HepG2 (cell line): ENCODE measurements around the gene FBN2. TPM values are rescaled to one million over a fixed set of nuclear protein-coding genes. Genes with fewer than 3 reads are reported as not detected.

Experiments used
- ATAC-seq: fragments of 200-7000 bp; cut with Tn5 transposase; 3 replicates; pipeline ENCODE4 v1.9.1; 2020; ENCODE audit warnings: mild to moderate bottlenecking, moderate library complexity
- BruUV-seq: library from RNA; stranded (reverse); fragments of 400-500 nt; replicated peaks from 2 replicates; lab custom pipeline; 2021; lab: Mats Ljungman, UMichigan
- CTCF ChIA-PET: fragments of 300-600 bp; formaldehyde crosslinking; extraction: SDS; loops from one replicate; lab custom pipeline; 2021; ENCODE audit warnings: low total read pairs, inconsistent platforms, low intra/inter-chr PET ratio; lab: Yijun Ruan, JAX
- POLR2A ChIA-PET: fragments of 350-600 bp; sonication (Branson Sonifier 250); formaldehyde crosslinking; loops from one replicate; lab custom pipeline; 2020; ENCODE audit warnings: antibody characterized with exemption, inconsistent platforms; lab: Yijun Ruan, JAX
- DNase-seq: peaks from one replicate; pipeline ENCODE4 v3.0.0-alpha.2; 2015; ENCODE audit warnings: low spot score
- FAIRE-seq: peaks from 3 replicates; lab custom pipeline; 2011; peaks lifted over from hg19 to GRCh38; lab: Jason Lieb, UNC
- H2AFZ ChIP-seq: one replicate; pipeline ENCODE4 v1.6.1; 2011; ENCODE audit warnings: low read length, inconsistent platforms
- H3K27ac ChIP-seq: fragments of 300-600 bp; 3 replicates; pipeline ENCODE4 v1.8.0; 2011; ENCODE audit warnings: mixed run types, mild to moderate bottlenecking, mixed read lengths, low read length, inconsistent platforms; ENCODE audit not compliant: insufficient read depth; ENCODE audit errors: extremely low read length
- H3K27me3 ChIP-seq, 2 experiments: fragments of 200-600 bp in 1 of 2; 2 replicates in 1 of 2; 3 replicates in 1 of 2; pipeline versions ENCODE4 v1.6.0 to v1.8.0; 2011; ENCODE audit warnings: low read length in 2 of 2, mild to moderate bottlenecking in 2 of 2, moderate library complexity in 2 of 2, inconsistent platforms in 1 of 2; ENCODE audit not compliant: insufficient read depth in 2 of 2, control insufficient read depth in 1 of 2
- H3K36me3 ChIP-seq, 2 experiments: fragments of 200-600 bp in 1 of 2; replicated peaks in 1 of 2; 2 replicates in 1 of 2; 3 replicates in 1 of 2; pipeline versions ENCODE4 v1.5.1 to v1.8.0; 2011; ENCODE audit warnings: low read length in 2 of 2, inconsistent platforms in 1 of 2; ENCODE audit not compliant: insufficient read depth in 2 of 2, control insufficient read depth in 1 of 2
- H3K4me1 ChIP-seq: 2 replicates; pipeline ENCODE4 v1.5.1; 2012; ENCODE audit warnings: low read length, inconsistent platforms; ENCODE audit not compliant: insufficient read depth
- H3K4me2 ChIP-seq: 2 replicates; pipeline ENCODE4 v1.6.0; 2011; ENCODE audit warnings: low read depth, low read length, inconsistent platforms
- H3K4me3 ChIP-seq, 3 experiments: fragments of 200-600 bp in 1 of 3; sonication (generic), shearing (Covaris generic) in 1 of 3; replicated peaks in 1 of 3; 2 replicates each; pipeline ENCODE4 v1.5.1; 2011 to 2016; ENCODE audit warnings: low read length in 3 of 3, inconsistent platforms in 2 of 3, low read depth in 2 of 3, mild to moderate bottlenecking in 2 of 3, control low read depth in 1 of 3, mixed read lengths in 1 of 3; ENCODE audit not compliant: insufficient read depth in 1 of 3
- H3K79me2 ChIP-seq: one replicate; pipeline ENCODE4 v1.6.1; 2011; ENCODE audit warnings: low read length, inconsistent platforms; ENCODE audit not compliant: insufficient read depth
- H3K9ac ChIP-seq: 2 replicates; pipeline ENCODE4 v1.6.0; 2011; ENCODE audit warnings: mild to moderate bottlenecking, low read depth, low read length, inconsistent platforms; ENCODE audit not compliant: insufficient read depth
- H3K9me3 ChIP-seq: 2 replicates; pipeline ENCODE4 v1.5.1; 2012; ENCODE audit warnings: mild to moderate bottlenecking, low read length
- H4K20me1 ChIP-seq: 2 replicates; pipeline ENCODE4 v1.6.0; 2011; ENCODE audit warnings: inconsistent platforms, mild to moderate bottlenecking, low read length, moderate library complexity; ENCODE audit not compliant: insufficient read depth
- ADNP ChIP-seq: sonication (generic); formaldehyde crosslinking; IDR thresholded peaks from 2 replicates; pipeline ENCODE4 v1.4.0; 2020; ENCODE audit warnings: missing genetic modification reagents
- CENPX ChIP-seq: sonication (generic); formaldehyde crosslinking; IDR thresholded peaks from 2 replicates; pipeline ENCODE4 v1.9.0; 2021; ENCODE audit warnings: mild to moderate bottlenecking, missing genetic modification reagents, moderate library complexity
- RAD51 ChIP-seq: fragments of 450-650 bp; IDR thresholded peaks from 2 replicates; pipeline ENCODE4 v1.6.1; 2016; ENCODE audit warnings: borderline replicate concordance
- TBX3 ChIP-seq: fragments of 450-650 bp; IDR thresholded peaks from 2 replicates; pipeline ENCODE4 v1.6.1; 2017; ENCODE audit warnings: antibody characterized with exemption, mild to moderate bottlenecking, inconsistent platforms, borderline replicate concordance
- ZNF225 ChIP-seq: sonication (generic); formaldehyde crosslinking; IDR thresholded peaks from 2 replicates; pipeline ENCODE4 v1.4.0; 2020; ENCODE audit warnings: mild to moderate bottlenecking, missing genetic modification reagents
- ZNF232 ChIP-seq: sonication (generic); formaldehyde crosslinking; IDR thresholded peaks from 2 replicates; pipeline ENCODE4 v1.4.0; 2020; ENCODE audit warnings: missing genetic modification reagents, borderline replicate concordance
- ZNF619 ChIP-seq: sonication (generic); formaldehyde crosslinking; IDR thresholded peaks from 2 replicates; pipeline ENCODE4 v1.4.0; 2020; ENCODE audit warnings: mild to moderate bottlenecking, missing genetic modification reagents
- ZNF737 ChIP-seq: sonication (generic); formaldehyde crosslinking; IDR thresholded peaks from 2 replicates; pipeline ENCODE4 v1.5.0; 2020; ENCODE audit warnings: missing genetic modification reagents, mild to moderate bottlenecking, borderline replicate concordance
- ZNF839 ChIP-seq: sonication (generic); formaldehyde crosslinking; IDR thresholded peaks from 2 replicates; pipeline ENCODE4 v1.4.0; 2020; ENCODE audit warnings: missing genetic modification reagents, mild to moderate bottlenecking, borderline replicate concordance
- ZSCAN20 ChIP-seq: sonication (generic); formaldehyde crosslinking; IDR thresholded peaks from 2 replicates; pipeline ENCODE4 v1.4.0; 2020; ENCODE audit warnings: missing genetic modification reagents, mild to moderate bottlenecking, borderline replicate concordance
- WGBS: methylation state at CpG from one replicate; pipeline ENCODE4 v1.1.6; 2017; ENCODE audit warnings: low lambda C conversion rate; 5-methylcytosine and 5-hydroxymethylcytosine counted together
- in situ Hi-C: cut with HindIII; loops from 2 replicates; pipeline ENCODE4 v1.10.0; 2017; ENCODE audit warnings: low pct_unique_long_range_greater_than_20kb; ENCODE audit not compliant: extremely low pct_ligation_motif_present
- intact Hi-C: fragments of 100-400 bp; cut with micrococcal nuclease; formaldehyde crosslinking; loops from one replicate; pipeline ENCODE4 v1.10.0; 2022; ENCODE audit not compliant: unreplicated experiment
- polyA plus RNA-seq, 8 experiments: library from polyadenylated mRNA; depleted of rRNA in 3 of 8; stranded (reverse) in 7 of 8; unstranded in 1 of 8; fragments of >200 nt; fragmentation: Illumina TruSeq in 4 of 8; extraction: Trizol in 4 of 8; gene quantifications; 2 replicates each; pipeline versions ENCODE4 v1.2.1 to v1.2.3, GENCODE V29; 2011 to 2016; ENCODE audit warnings: low read depth in 4 of 8, missing spikeins in 1 of 8, mixed read lengths in 1 of 8; ENCODE audit not compliant: insufficient read depth in 1 of 8
- total RNA-seq, 5 experiments: library from RNA; depleted of rRNA; stranded (reverse); fragments of >200 nt; fragmentation: Illumina TruSeq; extraction: Trizol; gene quantifications; 2 replicates each; pipeline ENCODE4 v1.2.3, GENCODE V29; 2016; ENCODE audit warnings: low read depth in 1 of 5
- TF ChIP-seq, protein P1 (sequence below): sonication (generic); formaldehyde crosslinking; IDR thresholded peaks from 2 replicates; pipeline ENCODE4 v1.5.0; 2020; ENCODE audit warnings: missing genetic modification reagents
- TF ChIP-seq, protein P2 (sequence below): sonication (generic); formaldehyde crosslinking; IDR thresholded peaks from 2 replicates; pipeline ENCODE4 v1.4.0; 2020; ENCODE audit warnings: missing genetic modification reagents, borderline replicate concordance
- TF ChIP-seq, protein P3 (sequence below): sonication (generic); formaldehyde crosslinking; conservative IDR thresholded peaks from 2 replicates; pipeline ENCODE4 v1.5.0; 2020; ENCODE audit warnings: missing genetic modification reagents
- TF ChIP-seq, protein P4 (sequence below): fragments of 450-650 bp; IDR thresholded peaks from 2 replicates; pipeline ENCODE4 v1.6.1; 2017

Gene FBN2
- total and polyA plus RNA-seq, 2 of the 13 experiments (the other 11 are each of a cell fraction or from before 2014, with no cell fraction given): not detected

DNA sequence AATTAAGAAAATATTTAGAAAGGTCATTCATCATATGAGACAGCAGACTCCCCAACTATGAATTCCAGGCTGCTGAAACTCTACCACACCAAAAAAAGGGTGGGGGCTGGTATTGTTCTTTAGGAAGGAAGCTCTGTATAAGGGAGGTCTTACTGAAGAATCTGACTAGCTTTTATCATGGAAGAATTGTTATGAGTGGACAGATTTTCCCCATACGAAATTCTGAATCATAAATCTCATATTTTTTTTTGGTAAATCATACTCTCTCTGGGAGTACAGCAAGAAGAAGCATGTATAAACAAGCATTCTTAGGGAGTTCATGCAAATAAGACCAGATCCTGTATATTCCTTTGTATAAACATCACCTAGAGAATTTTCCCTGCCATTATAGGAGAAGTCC, 234.5 kb downstream of the FBN2 start:
- CTCF ChIA-PET: no interaction called here
- BruUV-seq: no TSS peak
- intact Hi-C loops: no loop called here
- TF ChIP-seq ZNF232 (no peak), ZNF619 (CRISPR knock-in tag) (no peak), ZNF737 (CRISPR knock-in tag) (no peak), ADNP (CRISPR knock-in tag) (no peak), ZNF839 (CRISPR knock-in tag) (no peak), ZNF225 (CRISPR knock-in tag) (no peak), RAD51 (no peak), TBX3 (no peak), ZSCAN20 (no peak), CENPX (CRISPR knock-in tag) (no peak)
- TF ChIP-seq, protein P1, sequence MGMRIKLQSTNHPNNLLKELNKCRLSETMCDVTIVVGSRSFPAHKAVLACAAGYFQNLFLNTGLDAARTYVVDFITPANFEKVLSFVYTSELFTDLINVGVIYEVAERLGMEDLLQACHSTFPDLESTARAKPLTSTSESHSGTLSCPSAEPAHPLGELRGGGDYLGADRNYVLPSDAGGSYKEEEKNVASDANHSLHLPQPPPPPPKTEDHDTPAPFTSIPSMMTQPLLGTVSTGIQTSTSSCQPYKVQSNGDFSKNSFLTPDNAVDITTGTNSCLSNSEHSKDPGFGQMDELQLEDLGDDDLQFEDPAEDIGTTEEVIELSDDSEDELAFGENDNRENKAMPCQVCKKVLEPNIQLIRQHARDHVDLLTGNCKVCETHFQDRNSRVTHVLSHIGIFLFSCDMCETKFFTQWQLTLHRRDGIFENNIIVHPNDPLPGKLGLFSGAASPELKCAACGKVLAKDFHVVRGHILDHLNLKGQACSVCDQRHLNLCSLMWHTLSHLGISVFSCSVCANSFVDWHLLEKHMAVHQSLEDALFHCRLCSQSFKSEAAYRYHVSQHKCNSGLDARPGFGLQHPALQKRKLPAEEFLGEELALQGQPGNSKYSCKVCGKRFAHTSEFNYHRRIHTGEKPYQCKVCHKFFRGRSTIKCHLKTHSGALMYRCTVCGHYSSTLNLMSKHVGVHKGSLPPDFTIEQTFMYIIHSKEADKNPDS: no peak
- TF ChIP-seq, protein P2, sequence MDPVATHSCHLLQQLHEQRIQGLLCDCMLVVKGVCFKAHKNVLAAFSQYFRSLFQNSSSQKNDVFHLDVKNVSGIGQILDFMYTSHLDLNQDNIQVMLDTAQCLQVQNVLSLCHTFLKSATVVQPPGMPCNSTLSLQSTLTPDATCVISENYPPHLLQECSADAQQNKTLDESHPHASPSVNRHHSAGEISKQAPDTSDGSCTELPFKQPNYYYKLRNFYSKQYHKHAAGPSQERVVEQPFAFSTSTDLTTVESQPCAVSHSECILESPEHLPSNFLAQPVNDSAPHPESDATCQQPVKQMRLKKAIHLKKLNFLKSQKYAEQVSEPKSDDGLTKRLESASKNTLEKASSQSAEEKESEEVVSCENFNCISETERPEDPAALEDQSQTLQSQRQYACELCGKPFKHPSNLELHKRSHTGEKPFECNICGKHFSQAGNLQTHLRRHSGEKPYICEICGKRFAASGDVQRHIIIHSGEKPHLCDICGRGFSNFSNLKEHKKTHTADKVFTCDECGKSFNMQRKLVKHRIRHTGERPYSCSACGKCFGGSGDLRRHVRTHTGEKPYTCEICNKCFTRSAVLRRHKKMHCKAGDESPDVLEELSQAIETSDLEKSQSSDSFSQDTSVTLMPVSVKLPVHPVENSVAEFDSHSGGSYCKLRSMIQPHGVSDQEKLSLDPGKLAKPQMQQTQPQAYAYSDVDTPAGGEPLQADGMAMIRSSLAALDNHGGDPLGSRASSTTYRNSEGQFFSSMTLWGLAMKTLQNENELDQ (CRISPR knock-in tag): no peak
- TF ChIP-seq, protein P3, sequence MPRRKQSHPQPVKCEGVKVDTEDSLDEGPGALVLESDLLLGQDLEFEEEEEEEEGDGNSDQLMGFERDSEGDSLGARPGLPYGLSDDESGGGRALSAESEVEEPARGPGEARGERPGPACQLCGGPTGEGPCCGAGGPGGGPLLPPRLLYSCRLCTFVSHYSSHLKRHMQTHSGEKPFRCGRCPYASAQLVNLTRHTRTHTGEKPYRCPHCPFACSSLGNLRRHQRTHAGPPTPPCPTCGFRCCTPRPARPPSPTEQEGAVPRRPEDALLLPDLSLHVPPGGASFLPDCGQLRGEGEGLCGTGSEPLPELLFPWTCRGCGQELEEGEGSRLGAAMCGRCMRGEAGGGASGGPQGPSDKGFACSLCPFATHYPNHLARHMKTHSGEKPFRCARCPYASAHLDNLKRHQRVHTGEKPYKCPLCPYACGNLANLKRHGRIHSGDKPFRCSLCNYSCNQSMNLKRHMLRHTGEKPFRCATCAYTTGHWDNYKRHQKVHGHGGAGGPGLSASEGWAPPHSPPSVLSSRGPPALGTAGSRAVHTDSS (CRISPR knock-in tag): no peak
- TF ChIP-seq, protein P4, sequence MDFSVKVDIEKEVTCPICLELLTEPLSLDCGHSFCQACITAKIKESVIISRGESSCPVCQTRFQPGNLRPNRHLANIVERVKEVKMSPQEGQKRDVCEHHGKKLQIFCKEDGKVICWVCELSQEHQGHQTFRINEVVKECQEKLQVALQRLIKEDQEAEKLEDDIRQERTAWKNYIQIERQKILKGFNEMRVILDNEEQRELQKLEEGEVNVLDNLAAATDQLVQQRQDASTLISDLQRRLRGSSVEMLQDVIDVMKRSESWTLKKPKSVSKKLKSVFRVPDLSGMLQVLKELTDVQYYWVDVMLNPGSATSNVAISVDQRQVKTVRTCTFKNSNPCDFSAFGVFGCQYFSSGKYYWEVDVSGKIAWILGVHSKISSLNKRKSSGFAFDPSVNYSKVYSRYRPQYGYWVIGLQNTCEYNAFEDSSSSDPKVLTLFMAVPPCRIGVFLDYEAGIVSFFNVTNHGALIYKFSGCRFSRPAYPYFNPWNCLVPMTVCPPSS: no peak

More for the DNA sequence above, 234.5 kb downstream of the FBN2 start:
- no peaks in the 10 kb centered on the region for H4K20me1 ChIP-seq
- no peak overlapping the region for H3K27ac ChIP-seq
- H3K79me2 ChIP-seq: no peaks in the 10 kb centered on the region
- no peaks in the 10 kb centered on the region for H3K36me3 ChIP-seq
- in situ Hi-C loops: no loop called here
- ATAC-seq (no peak), DNase-seq (no peak), FAIRE-seq (no peak)
- H3K9ac ChIP-seq: no peak overlapping the region
- 0% methylated on average over 1 of the region's 1 CpG for WGBS
- POLR2A ChIA-PET: no interaction called here
- no peaks in the 10 kb centered on the region for H3K4me1 ChIP-seq
- no peak overlapping the region for H3K4me2 ChIP-seq
- H3K4me3 ChIP-seq: no peak overlapping the region
- H3K9me3 ChIP-seq: no peaks in the 10 kb centered on the region
- no peaks in the 10 kb centered on the region for H3K27me3 ChIP-seq
- no peak overlapping the region for H2AFZ ChIP-seq
